Measurements from ENCODE around the gene DPF3. TPM values are rescaled to one million over a fixed set of nuclear protein-coding genes. Genes with fewer than 3 reads are reported as not detected.

The DPF3 gene
- total and polyA plus RNA-seq, 9 of the 15 experiments (the other 6 are each of a cell fraction or from before 2014, with no cell fraction given), result 0.21 to 4.9 (median 1.2) TPM

GRCh38 chr14:72894323-72894622, 372 bp upstream of the DPF3 start (continued):
- TF ChIP-seq E2F1 (CRISPR knock-in tag; IDR thresholded peaks at IDR 0.05) (no peak), RFX1 (IDR thresholded peaks at IDR 0.05) (no peak), ZBTB49 (CRISPR knock-in tag; IDR thresholded peaks at IDR 0.05; ENCODE audit: borderline replicate concordance) (no peak), FOXP1 (CRISPR knock-in tag; IDR thresholded peaks at IDR 0.05) (no peak), SIN3A (IDR thresholded peaks at IDR 0.05; ENCODE audit: borderline replicate concordance in 2 of 2, control insufficient read depth in 1 of 2, low read depth in 2 of 2, low read length in 2 of 2) (no peak), HOXB6 (CRISPR knock-in tag; IDR thresholded peaks at IDR 0.05; ENCODE audit: borderline replicate concordance) (no peak), ZNF398 (CRISPR knock-in tag; IDR thresholded peaks at IDR 0.05) (no peak), ZNF76 (CRISPR knock-in tag; IDR thresholded peaks at IDR 0.05; ENCODE audit: borderline replicate concordance) (no peak), ZNF318 (IDR thresholded peaks at IDR 0.05; ENCODE audit: borderline replicate concordance in 1 of 2, low read depth in 1 of 2) (no peak), USF1 (CRISPR knock-in tag; IDR thresholded peaks at IDR 0.05) (no peak)

All from K562 (cell line).